ENCODE results near the gene C1QL2. TPM values are rescaled to one million over a fixed set of nuclear protein-coding genes. Genes with fewer than 3 reads are reported as not detected.

Gene C1QL2
- total RNA-seq, 2 donors from 2014 or later, result not detected

- DNase-seq (no peak), ATAC-seq (no peak)
- intact Hi-C loops (cut with DNase I, micrococcal nuclease), result no loop called here
Observed at GRCh38 chr2:119114266-119114665, 44.3 kb downstream of the C1QL2 start.

DNA sequence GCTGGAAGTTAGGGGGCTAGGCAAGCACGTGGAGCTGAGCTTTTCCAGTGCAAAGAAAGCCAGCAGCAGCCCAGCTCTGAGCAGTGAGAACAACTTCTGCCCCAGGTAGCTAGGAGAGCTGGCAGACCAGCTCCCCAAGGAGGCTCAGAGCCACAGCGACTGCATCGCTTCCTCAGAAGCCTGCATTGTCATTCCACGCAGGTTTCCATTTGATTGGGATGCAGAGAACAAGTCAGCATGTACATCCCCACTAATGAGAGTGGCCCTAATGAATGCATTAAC is 45.1 kb downstream of the C1QL2 start:
- DNase-seq (no peak), ATAC-seq (no peak)
- intact Hi-C loops (cut with DNase I, micrococcal nuclease), result no loop called here

DNA sequence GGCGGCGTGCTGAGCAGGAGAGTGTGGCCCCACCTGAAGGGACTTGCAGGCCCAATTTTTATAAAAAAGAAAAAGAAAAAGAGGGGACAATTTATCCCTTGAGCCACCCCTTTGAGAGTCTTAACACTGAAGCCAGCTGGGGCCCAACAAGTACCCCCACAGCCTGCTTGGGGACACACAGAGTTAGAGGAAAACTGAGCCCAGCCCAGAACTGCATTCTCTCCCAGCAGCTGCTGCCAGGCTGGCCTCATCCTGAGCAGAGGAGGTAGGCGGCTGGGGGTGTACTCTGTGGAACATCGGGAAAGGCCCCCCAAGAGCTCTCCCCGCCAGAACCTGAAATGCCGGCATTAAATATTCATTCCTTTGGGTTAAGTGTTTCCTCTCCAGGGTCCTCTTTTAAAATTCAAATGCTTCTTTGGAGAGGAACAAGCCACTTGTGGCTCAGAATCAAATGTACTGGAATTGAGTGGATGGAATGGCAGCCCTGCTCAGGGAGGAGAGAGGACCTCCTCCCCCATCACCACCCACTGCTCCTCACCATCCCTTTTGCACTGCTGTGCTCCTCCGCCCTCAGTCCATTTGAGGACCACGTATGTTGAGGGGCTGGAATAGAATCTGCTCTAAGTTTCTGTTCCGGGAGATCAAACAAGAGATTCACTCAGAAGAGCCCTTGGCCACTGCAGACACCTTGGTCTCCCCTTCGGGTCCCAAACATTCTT is 45.6 kb downstream of the C1QL2 start:
- no peak for ATAC-seq
- intact Hi-C loops (cut with DNase I, micrococcal nuclease), result no loop called here
- no peak for DNase-seq

- ATAC-seq (no peak), DNase-seq (no peak)
- intact Hi-C loops (cut with DNase I, micrococcal nuclease), result no loop called here
Observed at GRCh38 chr2:119112230-119112629, 46.3 kb downstream of the C1QL2 start.

GRCh38 chr2:119111115-119111975 is 47.2 kb downstream of the C1QL2 start:
- no peak for ATAC-seq
- intact Hi-C loops (cut with DNase I, micrococcal nuclease), result no loop called here
- DNase-seq, result no peak

GRCh38 chr2:119109866-119110265 is 48.7 kb downstream of the C1QL2 start:
- intact Hi-C loops (cut with DNase I, micrococcal nuclease), result no loop called here
- no peak for DNase-seq
- no peak for ATAC-seq

DNA sequence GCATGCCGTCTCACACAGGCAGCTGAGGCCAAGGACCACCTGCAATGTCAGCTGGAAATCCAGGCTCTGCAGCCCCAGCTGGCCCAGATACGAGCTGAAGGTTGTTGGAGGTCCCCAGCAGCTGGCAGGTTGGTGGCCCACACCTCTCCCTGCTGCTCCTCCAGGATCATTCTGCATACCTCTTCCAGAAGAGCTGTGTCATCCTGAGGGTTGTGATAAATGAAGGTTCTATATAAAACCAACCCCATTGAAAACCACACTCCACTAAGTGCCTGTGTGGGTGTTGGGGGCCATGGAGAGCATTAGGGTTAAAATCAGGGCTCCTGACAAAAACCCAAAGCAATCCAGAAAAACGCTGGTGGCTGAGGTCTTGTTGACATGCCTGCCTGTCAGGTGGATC is 50.4 kb downstream of the C1QL2 start:
- ATAC-seq (no peak), DNase-seq (no peak)
- intact Hi-C loops (cut with DNase I, micrococcal nuclease), result no loop called here

- DNase-seq, result peak in 1 of 2 donors; percentile 51
Observed at GRCh38 chr2:119106301-119106897, 52.2 kb downstream of the C1QL2 start.

More at GRCh38 chr2:119106301-119106897, 52.2 kb downstream of the C1QL2 start:
- intact Hi-C loops (cut with DNase I, micrococcal nuclease), result no loop called here
- ATAC-seq, result no peak

Other genes with a start within 250 kb of the C1QL2 start
- 1 to 10 TPM; 2.7 to 3.2 TPM for gene MARCO, start 216.6 kb downstream of the C1QL2 start, total RNA-seq
- gene STEAP3, start 65.1 kb upstream of the C1QL2 start, total RNA-seq, result 10 to 100 TPM; 19.4 to 29.6 TPM
- gene C2orf76, start 208.1 kb upstream of the C1QL2 start, total RNA-seq, result 1 to 10 TPM; 5.3 to 6.8 TPM
- 100 to 1,000 TPM; 194 to 300 TPM for gene DBI, start 208.2 kb upstream of the C1QL2 start, total RNA-seq